Lower leg skin (tissue), 4 donors: ENCODE data around the gene HES6. TPM values are rescaled to one million over a fixed set of nuclear protein-coding genes. Genes with fewer than 3 reads are reported as not detected.

Experiments used
- DNase-seq, 2 donors: peaks; one replicate each; pipeline ENCODE4 v3.0.0-alpha.2; 2019; ENCODE audit warnings: low spot score in 2 of 2
- H3K4me3 ChIP-seq: fragments of 200-600 bp; sonication (generic); 2 replicates; pipeline ENCODE4 v1.5.1; 2017; ENCODE audit warnings: mild to moderate bottlenecking, low read depth; ENCODE audit not compliant: poor library complexity, severe bottlenecking
- POLR2A ChIP-seq, 2 donors: fragments of 450-650 bp; IDR thresholded peaks; one replicate each; pipeline ENCODE4 v1.6.1; 2016 to 2017; ENCODE audit warnings: antibody characterized with exemption in 2 of 2, mild to moderate bottlenecking in 1 of 2, moderate library complexity in 1 of 2
- WGBS, 2 donors: methylation state at CpG; one replicate each; pipeline ENCODE4 v1.1.5; 2018; 5-methylcytosine and 5-hydroxymethylcytosine counted together
- intact Hi-C: fragments of 100-400 bp; cut with DNase I; formaldehyde crosslinking; loops from one replicate; pipeline ENCODE4 v1.15.0; 2023; ENCODE audit warnings: low total_unique reads
- total RNA-seq, 4 donors: library from RNA; depleted of rRNA; stranded (reverse); fragments of >200 nt; gene quantifications; one replicate each; pipeline ENCODE4 v1.1.0, GENCODE V29; 2016
- TF ChIP-seq, protein P1 (sequence below), 3 donors: fragments of 450-650 bp; IDR thresholded peaks; one replicate each; pipeline ENCODE4 v1.5.1; 2016; ENCODE audit warnings: antibody characterized with exemption in 3 of 3, mild to moderate bottlenecking in 3 of 3, moderate library complexity in 2 of 3

Gene HES6
- total RNA-seq, 4 donors from 2014 or later: 1.3 to 5.8 (median 3.1) TPM

GRCh38 chr2:238257786-238258700 lies 18.2 kb upstream of the HES6 start:
- TF ChIP-seq POLR2A (IDR thresholded peaks at IDR 0.05): no peak
- TF ChIP-seq, protein P1, sequence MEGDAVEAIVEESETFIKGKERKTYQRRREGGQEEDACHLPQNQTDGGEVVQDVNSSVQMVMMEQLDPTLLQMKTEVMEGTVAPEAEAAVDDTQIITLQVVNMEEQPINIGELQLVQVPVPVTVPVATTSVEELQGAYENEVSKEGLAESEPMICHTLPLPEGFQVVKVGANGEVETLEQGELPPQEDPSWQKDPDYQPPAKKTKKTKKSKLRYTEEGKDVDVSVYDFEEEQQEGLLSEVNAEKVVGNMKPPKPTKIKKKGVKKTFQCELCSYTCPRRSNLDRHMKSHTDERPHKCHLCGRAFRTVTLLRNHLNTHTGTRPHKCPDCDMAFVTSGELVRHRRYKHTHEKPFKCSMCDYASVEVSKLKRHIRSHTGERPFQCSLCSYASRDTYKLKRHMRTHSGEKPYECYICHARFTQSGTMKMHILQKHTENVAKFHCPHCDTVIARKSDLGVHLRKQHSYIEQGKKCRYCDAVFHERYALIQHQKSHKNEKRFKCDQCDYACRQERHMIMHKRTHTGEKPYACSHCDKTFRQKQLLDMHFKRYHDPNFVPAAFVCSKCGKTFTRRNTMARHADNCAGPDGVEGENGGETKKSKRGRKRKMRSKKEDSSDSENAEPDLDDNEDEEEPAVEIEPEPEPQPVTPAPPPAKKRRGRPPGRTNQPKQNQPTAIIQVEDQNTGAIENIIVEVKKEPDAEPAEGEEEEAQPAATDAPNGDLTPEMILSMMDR (IDR thresholded peaks at IDR 0.05): no peak
- intact Hi-C loops: no loop called here
- no peak overlapping the region for H3K4me3 ChIP-seq
- WGBS, 2 donors: 91 to 92% methylated on average over 15 of the region's 15 CpGs
- no peak for DNase-seq

- TF ChIP-seq POLR2A (IDR thresholded peaks at IDR 0.05): no peak
- TF ChIP-seq, protein P1 (IDR thresholded peaks at IDR 0.05): no peak
- intact Hi-C loops: no loop called here
- 66 to 71% methylated on average over 18 of the region's 18 CpGs for WGBS, 2 donors
- H3K4me3 ChIP-seq: no peak overlapping the region
- peak in 1 of 2 donors; percentile 64 for DNase-seq
These were observed 16.8 kb upstream of the HES6 start for GRCh38 chr2:238256594-238257104.

GRCh38 chr2:238256111-238256510 lies 16.3 kb upstream of the HES6 start:
- intact Hi-C loops: no loop called here
- 85 to 93% methylated on average over 6 of the region's 6 CpGs for WGBS, 2 donors
- no peak for TF ChIP-seq POLR2A (IDR thresholded peaks at IDR 0.05)
- TF ChIP-seq, protein P1 (IDR thresholded peaks at IDR 0.05): no peak
- no peak for DNase-seq
- no peak overlapping the region for H3K4me3 ChIP-seq

DNA sequence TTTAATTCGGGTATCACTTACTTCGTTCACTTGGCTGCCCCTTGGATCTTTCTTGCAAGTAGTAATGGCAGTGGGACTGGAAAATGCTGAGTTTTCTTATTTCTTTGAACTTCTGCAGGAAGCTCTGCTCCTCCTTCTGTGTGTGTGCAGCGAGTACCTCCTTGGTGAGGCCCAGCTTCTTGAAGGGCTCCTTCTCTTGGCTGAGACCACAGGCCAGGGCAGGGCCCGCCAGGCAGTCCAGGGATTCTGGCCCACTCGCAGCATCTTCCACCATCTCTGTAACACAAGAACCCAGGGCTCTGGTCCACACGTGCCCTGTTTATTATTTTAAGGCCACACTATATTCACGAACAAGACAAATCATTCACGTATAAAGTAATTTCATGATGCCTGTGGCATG lies 15.8 kb upstream of the HES6 start:
- no peak overlapping the region for H3K4me3 ChIP-seq
- WGBS, 2 donors: 92 to 93% methylated on average over 8 of the region's 8 CpGs
- no peak for DNase-seq
- TF ChIP-seq POLR2A (IDR thresholded peaks at IDR 0.05): no peak
- TF ChIP-seq, protein P1 (IDR thresholded peaks at IDR 0.05): no peak
- intact Hi-C loops: no loop called here

GRCh38 chr2:238255151-238255551 lies 15.3 kb upstream of the HES6 start:
- no peak overlapping the region for H3K4me3 ChIP-seq
- no peak for TF ChIP-seq POLR2A (IDR thresholded peaks at IDR 0.05)
- TF ChIP-seq, protein P1 (IDR thresholded peaks at IDR 0.05): no peak
- DNase-seq: no peak
- intact Hi-C loops: no loop called here
- 78 to 87% methylated on average over 6 of the region's 6 CpGs for WGBS, 2 donors
